GM19455 (cell line): Measurements from ENCODE around the gene GLYATL2.

Experiments
- ATAC-seq: cut with Tn5 transposase; IDR thresholded peaks from one replicate; pipeline ENCODE4 v1.9.1; 2021; ENCODE audit not compliant: unreplicated experiment

The GLYATL2 gene

GRCh38 chr11:58844361-58845005 lies at the start of gene GLYATL2:
TSS of gene GLYATL2 (minus strand) at chr11:58844704. CDS start at chr11:58839612, 5,092 bp downstream.
- no peak for ATAC-seq

- no peak for ATAC-seq
Measured at GRCh38 chr11:58893899-58894298, 49.4 kb upstream of the GLYATL2 start.

GRCh38 chr11:58888579-58888978 lies 44.1 kb upstream of the GLYATL2 start:
- ATAC-seq: no peak

- ATAC-seq: no peak
Measured at GRCh38 chr11:58887452-58887851, 42.9 kb upstream of the GLYATL2 start.

- no peak for ATAC-seq
Measured at GRCh38 chr11:58880625-58881024, 36.1 kb upstream of the GLYATL2 start.

- no peak for ATAC-seq
Measured at GRCh38 chr11:58880166-58880565, 35.7 kb upstream of the GLYATL2 start.

- no peak for ATAC-seq
Measured at GRCh38 chr11:58867556-58867955, 23.1 kb upstream of the GLYATL2 start.

GRCh38 chr11:58866788-58867187 lies 22.3 kb upstream of the GLYATL2 start:
- no peak for ATAC-seq

- ATAC-seq: no peak
Measured at GRCh38 chr11:58864335-58864734, 19.8 kb upstream of the GLYATL2 start.

GRCh38 chr11:58863697-58864096 lies 19.2 kb upstream of the GLYATL2 start:
- no peak for ATAC-seq

- ATAC-seq: no peak
Measured at GRCh38 chr11:58861533-58861932, 17.0 kb upstream of the GLYATL2 start.

GRCh38 chr11:58856806-58857205 lies 12.3 kb upstream of the GLYATL2 start:
- ATAC-seq: no peak

GRCh38 chr11:58845386-58845785 lies 882 bp upstream of the GLYATL2 start:
- ATAC-seq: no peak

- ATAC-seq: no peak
Measured at GRCh38 chr11:58837707-58838388, 6.7 kb downstream of the GLYATL2 start.

GRCh38 chr11:58832056-58832645 lies 12.4 kb downstream of the GLYATL2 start:
- no peak for ATAC-seq

GRCh38 chr11:58830673-58831301 lies 13.7 kb downstream of the GLYATL2 start:
- no peak for ATAC-seq

- no peak for ATAC-seq
Measured at GRCh38 chr11:58829786-58830185, 14.7 kb downstream of the GLYATL2 start.

GRCh38 chr11:58813693-58814092 lies 30.8 kb downstream of the GLYATL2 start:
- ATAC-seq: no peak

GRCh38 chr11:58811499-58811898 lies 33.0 kb downstream of the GLYATL2 start:
- ATAC-seq: no peak

GRCh38 chr11:58807343-58807742 lies 37.2 kb downstream of the GLYATL2 start:
- ATAC-seq: no peak

GRCh38 chr11:58805065-58805464 lies 39.4 kb downstream of the GLYATL2 start:
- ATAC-seq: no peak
